Mesenchymal stem cell (in vitro differentiated cells and primary cell): ENCODE measurements around the gene TNFSF15.

Experiments
- DNase-seq: peaks from one replicate; pipeline ENCODE4 v3.0.0-alpha.2; 2013
- H2AFZ ChIP-seq: one replicate; pipeline ENCODE4 v1.6.1; 2013; ENCODE audit warnings: low read depth, mild to moderate bottlenecking, control low read depth, inconsistent platforms, low read length, moderate library complexity
- H2AK5ac ChIP-seq: 2 replicates; pipeline ENCODE4 v1.6.1; 2013; ENCODE audit warnings: low read length, moderate library complexity, mild to moderate bottlenecking, inconsistent platforms; ENCODE audit not compliant: severe bottlenecking
- H2BK120ac ChIP-seq: one replicate; pipeline ENCODE4 v1.6.1; 2013; ENCODE audit warnings: low read depth, mild to moderate bottlenecking, inconsistent platforms, low read length, moderate library complexity
- H2BK12ac ChIP-seq, 2 experiments: one replicate each; pipeline ENCODE4 v1.6.1; 2013; ENCODE audit warnings: inconsistent platforms in 2 of 2, low read length in 2 of 2, mild to moderate bottlenecking in 2 of 2, moderate library complexity in 2 of 2, control low read depth in 1 of 2
- H2BK15ac ChIP-seq: one replicate; pipeline ENCODE4 v1.6.1; 2013; ENCODE audit warnings: mild to moderate bottlenecking, low read depth, inconsistent platforms; ENCODE audit not compliant: poor library complexity, severe bottlenecking
- H2BK5ac ChIP-seq: 2 replicates; pipeline ENCODE4 v1.6.1; 2013; ENCODE audit warnings: low read depth, mild to moderate bottlenecking, low read length, control low read depth, inconsistent platforms; ENCODE audit not compliant: poor library complexity, severe bottlenecking
- H3K14ac ChIP-seq, 2 experiments: one replicate each; pipeline ENCODE4 v1.6.1; 2013; ENCODE audit warnings: inconsistent platforms in 2 of 2, low read length in 2 of 2, control low read depth in 1 of 2, mild to moderate bottlenecking in 1 of 2, moderate library complexity in 1 of 2
- H3K18ac ChIP-seq, 2 experiments: one replicate each; pipeline ENCODE4 v1.6.1; 2013; ENCODE audit warnings: inconsistent platforms in 2 of 2, low read length in 2 of 2, control low read depth in 1 of 2, low read depth in 1 of 2, mild to moderate bottlenecking in 1 of 2
- H3K23ac ChIP-seq, 2 experiments: one replicate each; pipeline ENCODE4 v1.6.1; 2013; ENCODE audit warnings: inconsistent platforms in 2 of 2, low read length in 2 of 2, mild to moderate bottlenecking in 2 of 2, moderate library complexity in 2 of 2, control low read depth in 1 of 2
- H3K27ac ChIP-seq: 2 replicates; pipeline ENCODE4 v1.5.1; 2013; ENCODE audit warnings: mild to moderate bottlenecking, moderate library complexity, low read length, control low read depth, inconsistent platforms; ENCODE audit not compliant: poor library complexity, severe bottlenecking
- H3K27me3 ChIP-seq, 2 experiments: 2 replicates each; pipeline versions ENCODE4 v1.6.1 to v1.7.0; 2013; ENCODE audit warnings: low read length in 2 of 2, mild to moderate bottlenecking in 2 of 2, moderate library complexity in 2 of 2, control low read depth in 1 of 2, inconsistent platforms in 1 of 2; ENCODE audit not compliant: control insufficient read depth in 1 of 2, insufficient read depth in 1 of 2
- H3K36me3 ChIP-seq, 2 experiments: 2 replicates each; pipeline versions ENCODE4 v1.6.1 to v1.7.0; 2013; ENCODE audit warnings: low read length in 2 of 2, control low read depth in 1 of 2, inconsistent platforms in 1 of 2, low read depth in 1 of 2, mild to moderate bottlenecking in 1 of 2; ENCODE audit not compliant: insufficient read depth in 2 of 2, control insufficient read depth in 1 of 2
- H3K4ac ChIP-seq, 2 experiments: one replicate each; pipeline ENCODE4 v1.6.1; 2013; ENCODE audit warnings: inconsistent platforms in 2 of 2, low read length in 2 of 2, mild to moderate bottlenecking in 2 of 2, moderate library complexity in 2 of 2, control low read depth in 1 of 2, low read depth in 1 of 2
- H3K4me1 ChIP-seq: 2 replicates; pipeline ENCODE4 v1.6.1; 2013; ENCODE audit warnings: low read depth, low read length, control low read depth; ENCODE audit not compliant: control insufficient read depth, insufficient read depth
- H3K4me2 ChIP-seq: 2 replicates; pipeline ENCODE4 v1.6.1; 2013; ENCODE audit warnings: low read length, mild to moderate bottlenecking, inconsistent platforms; ENCODE audit not compliant: poor library complexity, severe bottlenecking
- H3K4me3 ChIP-seq, 2 experiments: 2 replicates each; pipeline versions ENCODE4 v1.5.1 to v1.7.0; 2013; ENCODE audit warnings: low read length in 2 of 2, mild to moderate bottlenecking in 2 of 2, control low read depth in 1 of 2, low read depth in 1 of 2; ENCODE audit not compliant: insufficient read depth in 1 of 2
- H3K79me1 ChIP-seq: replicated peaks from 2 replicates; pipeline ENCODE4 v1.6.1; 2013; ENCODE audit warnings: mild to moderate bottlenecking, control low read depth, low read length, inconsistent platforms; ENCODE audit not compliant: poor library complexity, severe bottlenecking
- H3K9ac ChIP-seq: 2 replicates; pipeline ENCODE4 v1.7.0; 2013; ENCODE audit warnings: mild to moderate bottlenecking, low read length, moderate library complexity
- H3K9me3 ChIP-seq: 2 replicates; pipeline ENCODE4 v1.7.0; 2013; ENCODE audit warnings: mild to moderate bottlenecking, low read length; ENCODE audit not compliant: control insufficient read depth
- H4K8ac ChIP-seq: one replicate; pipeline ENCODE4 v1.6.1; 2013; ENCODE audit warnings: inconsistent platforms, mild to moderate bottlenecking, low read length, moderate library complexity
- H4K91ac ChIP-seq: one replicate; pipeline ENCODE4 v1.6.1; 2013; ENCODE audit warnings: mild to moderate bottlenecking, low read length, inconsistent platforms
- WGBS: methylation state at CpG from one replicate; pipeline ENCODE4 v1.1.7; 2013; ENCODE audit warnings: mixed read lengths; 5-methylcytosine and 5-hydroxymethylcytosine counted together

The TNFSF15 gene

DNA sequence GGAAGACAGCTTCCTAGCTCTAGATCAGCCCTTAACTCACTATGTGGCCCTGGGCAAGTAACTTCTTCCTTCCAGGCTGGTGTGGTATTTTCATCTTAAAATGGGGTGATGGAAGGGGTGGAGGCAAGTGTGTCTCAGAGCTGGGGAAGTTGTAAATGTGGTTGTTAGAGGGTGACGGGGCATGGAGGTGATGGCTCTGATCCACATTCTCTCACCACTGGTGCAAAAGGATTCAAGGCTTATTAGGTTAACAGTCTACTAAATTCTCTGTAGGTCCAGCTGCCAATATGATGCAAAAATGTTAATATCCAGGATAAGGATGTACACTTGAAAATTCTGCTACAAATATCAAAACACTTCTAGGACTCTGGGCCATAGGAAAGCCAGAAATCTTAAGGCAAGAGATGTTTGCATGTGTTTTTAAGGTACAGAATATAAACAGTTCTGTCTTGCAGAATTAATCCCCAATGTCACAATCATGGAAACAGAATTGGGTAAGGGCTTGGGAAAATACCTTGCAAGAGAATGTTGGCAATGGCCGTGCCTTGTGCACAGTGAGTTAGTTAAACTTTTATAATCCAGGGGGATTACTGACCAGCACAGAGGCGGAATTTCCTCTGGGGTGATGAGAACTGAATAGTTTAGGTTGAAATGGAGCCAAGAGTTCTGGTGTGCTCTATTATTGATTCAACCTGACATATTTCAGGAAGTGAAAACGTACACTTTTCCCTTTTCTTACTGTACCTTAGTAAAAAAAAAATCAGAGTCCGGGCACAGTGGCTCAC, 19.8 kb downstream of the TNFSF15 start:
- 84% methylated on average over 4 of the region's 5 CpGs for WGBS

DNA sequence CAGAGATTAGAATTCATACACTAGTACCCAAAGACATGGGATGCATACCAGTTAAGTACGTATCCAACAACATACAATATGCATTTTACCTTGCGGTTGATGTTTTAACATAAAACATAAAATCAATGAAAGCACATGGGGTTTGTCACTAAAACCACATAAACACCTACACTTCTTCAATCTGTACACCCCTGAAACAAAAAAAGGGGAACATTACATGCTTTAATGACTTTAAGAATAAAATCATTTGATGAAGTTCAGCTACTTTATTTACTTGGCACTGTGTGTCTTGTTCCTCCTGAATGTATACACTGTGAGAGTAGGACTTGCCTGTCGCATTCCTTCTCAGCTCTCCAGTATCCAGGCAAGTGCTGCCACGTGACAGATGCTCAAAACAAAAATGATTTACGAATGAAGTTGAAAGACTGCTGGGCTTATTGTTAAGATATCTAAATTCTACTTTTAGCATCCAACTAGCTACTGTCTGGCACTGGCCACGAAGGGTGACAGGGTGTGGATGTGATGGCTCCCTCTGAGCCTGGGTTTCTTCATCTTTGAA, 21.0 kb downstream of the TNFSF15 start:
- Histone ChIP-seq H2AFZ (no peak overlapping the region), H3K18ac (no peak overlapping the region), H3K9me3 (no peaks in the 10 kb centered on the region), H3K4me2 (no peak overlapping the region), H2BK5ac (no peak overlapping the region), H2AK5ac (no peak overlapping the region), H3K27me3 (no peaks in the 10 kb centered on the region), H3K4me1 (no peaks in the 10 kb centered on the region), H3K4ac (no peak overlapping the region), H3K14ac (no peak overlapping the region), H2BK12ac (no peak overlapping the region), H3K4me3 (no peak overlapping the region), H3K79me1 (no peaks in the 10 kb centered on the region), H3K23ac (no peak overlapping the region), H3K27ac (no peak overlapping the region), H3K36me3 (no peaks in the 10 kb centered on the region), H2BK15ac (no peak overlapping the region), H4K91ac (no peak overlapping the region), H3K9ac (no peak overlapping the region), H4K8ac (no peak overlapping the region), H2BK120ac (no peak overlapping the region)
- 90% methylated on average over 4 of the region's 6 CpGs for WGBS
- DNase-seq: no peak

More for the DNA sequence above, 19.8 kb downstream of the TNFSF15 start:
- Histone ChIP-seq H2BK15ac (no peak overlapping the region), H2BK12ac (no peak overlapping the region), H3K18ac (peak overlapping the region in 1 of 2 experiments; percentile 34), H2BK120ac (no peak overlapping the region), H3K4me1 (peaks cover 3% of the 10 kb centered on the region), H3K23ac (no peak overlapping the region), H2BK5ac (no peak overlapping the region), H4K91ac (no peak overlapping the region), H3K4ac (no peak overlapping the region), H3K4me2 (no peak overlapping the region), H3K36me3 (no peaks in the 10 kb centered on the region), H2AFZ (no peak overlapping the region), H4K8ac (no peak overlapping the region), H3K4me3 (no peak overlapping the region), H3K27ac (no peak overlapping the region), H2AK5ac (no peak overlapping the region), H3K79me1 (no peaks in the 10 kb centered on the region), H3K27me3 (no peaks in the 10 kb centered on the region), H3K9ac (no peak overlapping the region), H3K9me3 (no peaks in the 10 kb centered on the region), H3K14ac (no peak overlapping the region)
- peak; percentile 82 for DNase-seq

DNA sequence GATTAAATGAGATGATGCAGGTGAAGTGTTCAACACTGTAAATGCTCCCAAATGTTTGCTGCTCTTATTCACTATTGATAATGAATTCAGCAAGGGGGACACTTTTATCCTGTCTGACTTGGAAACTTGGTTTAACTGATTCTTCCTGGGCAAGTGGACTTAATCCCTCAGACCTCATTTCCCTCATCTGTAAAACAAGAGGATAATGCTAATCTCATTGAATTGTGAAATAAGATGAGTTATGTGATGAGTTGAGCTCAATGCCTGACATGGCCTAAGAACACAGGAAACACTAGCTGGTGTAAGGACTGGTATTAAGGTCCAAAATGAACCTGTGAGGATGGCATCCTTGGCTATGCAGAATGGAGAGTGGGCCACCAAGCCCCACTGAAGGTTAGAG, 23.3 kb downstream of the TNFSF15 start:
- H3K27me3 ChIP-seq: peaks cover 0 to 2% of the 10 kb centered on the region in 2 experiments
- DNase-seq: no peak
- H2BK15ac ChIP-seq: no peak overlapping the region
- no peak overlapping the region for H2BK5ac ChIP-seq
- no peaks in the 10 kb centered on the region for H3K79me1 ChIP-seq
- no peak overlapping the region for H3K23ac ChIP-seq
- no peak overlapping the region for H3K9ac ChIP-seq
- H4K8ac ChIP-seq: no peak overlapping the region
- no peak overlapping the region for H3K4ac ChIP-seq
- H2AFZ ChIP-seq: no peak overlapping the region
- H2BK12ac ChIP-seq: no peak overlapping the region
- H3K4me1 ChIP-seq: peaks cover 2% of the 10 kb centered on the region
- H3K4me2 ChIP-seq: no peak overlapping the region
- no peaks in the 10 kb centered on the region for H3K36me3 ChIP-seq
- H2BK120ac ChIP-seq: no peak overlapping the region
- peak overlapping the region; percentile 53 for H4K91ac ChIP-seq
- H2AK5ac ChIP-seq: no peak overlapping the region
- H3K18ac ChIP-seq: no peak overlapping the region
- no peak overlapping the region for H3K14ac ChIP-seq
- no peak overlapping the region for H3K4me3 ChIP-seq
- H3K27ac ChIP-seq: no peak overlapping the region
- no peaks in the 10 kb centered on the region for H3K9me3 ChIP-seq

DNA sequence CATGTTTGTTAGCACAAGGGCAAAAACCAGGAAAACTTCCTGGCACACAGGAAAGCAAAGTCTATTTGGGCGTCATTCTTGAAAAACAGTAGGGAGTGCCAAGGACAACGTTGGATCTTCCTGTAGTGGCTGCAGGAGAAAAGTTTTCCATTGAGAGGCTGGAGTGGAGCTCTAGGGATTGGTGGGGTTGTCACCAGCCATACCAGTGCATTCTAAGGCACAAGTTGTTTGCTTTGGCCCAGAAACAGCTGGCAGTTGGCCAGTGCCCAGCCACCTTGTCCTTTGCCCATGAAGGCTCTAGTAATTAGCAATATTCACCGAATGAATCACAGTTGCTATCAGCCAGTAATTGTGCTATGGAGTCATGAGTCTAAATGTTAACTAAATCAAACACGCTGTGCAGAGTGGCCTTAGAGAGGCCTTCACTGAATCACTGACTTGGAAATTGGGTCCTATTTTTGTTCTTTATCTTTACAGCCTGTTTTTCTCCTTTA, 26.4 kb downstream of the TNFSF15 start:
- no peak overlapping the region for H2BK120ac ChIP-seq
- H3K4me2 ChIP-seq: no peak overlapping the region
- H2BK5ac ChIP-seq: no peak overlapping the region
- H3K79me1 ChIP-seq: no peaks in the 10 kb centered on the region
- peaks cover 0 to 6% of the 10 kb centered on the region in 2 experiments for H3K27me3 ChIP-seq
- no peak overlapping the region for H3K18ac ChIP-seq
- H2AFZ ChIP-seq: peak overlapping the region; percentile 31
- no peaks in the 10 kb centered on the region for H3K36me3 ChIP-seq
- no peak overlapping the region for H3K4ac ChIP-seq
- no peak overlapping the region for H2BK15ac ChIP-seq
- H3K4me1 ChIP-seq: peaks cover 2% of the 10 kb centered on the region
- no peak overlapping the region for H3K14ac ChIP-seq
- no peak overlapping the region for H3K9ac ChIP-seq
- no peak overlapping the region for H2AK5ac ChIP-seq
- no peak overlapping the region for H3K4me3 ChIP-seq
- no peak overlapping the region for H2BK12ac ChIP-seq
- WGBS: 84% methylated on average over 4 of the region's 4 CpGs
- no peak for DNase-seq
- H3K23ac ChIP-seq: no peak overlapping the region
- no peak overlapping the region for H3K27ac ChIP-seq
- no peaks in the 10 kb centered on the region for H3K9me3 ChIP-seq
- no peak overlapping the region for H4K8ac ChIP-seq
- no peak overlapping the region for H4K91ac ChIP-seq
